HepG2 (cell line): Measurements from ENCODE around the gene JPT1. TPM values are rescaled to one million over a fixed set of nuclear protein-coding genes. Genes with fewer than 3 reads are reported as not detected.

Source experiments
- HOXA3 ChIP-seq: sonication (generic); formaldehyde crosslinking; IDR thresholded peaks from 2 replicates; pipeline ENCODE4 v1.5.0; 2020; ENCODE audit warnings: missing genetic modification reagents
- MIER2 ChIP-seq: IDR thresholded peaks from 2 replicates; pipeline ENCODE4 v1.6.1; 2016; ENCODE audit warnings: missing biosample characterization, missing genetic modification reagents
- MTF1 ChIP-seq: sonication (generic); formaldehyde crosslinking; IDR thresholded peaks from 2 replicates; pipeline ENCODE4 v1.5.0; 2020; ENCODE audit warnings: missing genetic modification reagents
- PCBP1 ChIP-seq: fragments of 200-400 bp; formaldehyde crosslinking; IDR thresholded peaks from 2 replicates; pipeline ENCODE4 v1.6.1; 2017; ENCODE audit warnings: mild to moderate bottlenecking, low read depth, low read length, borderline replicate concordance
- SIN3A ChIP-seq: IDR thresholded peaks from 2 replicates; pipeline ENCODE4 v1.6.1; 2011; ENCODE audit warnings: low read depth, mild to moderate bottlenecking, control low read depth, low read length, borderline replicate concordance
- ZMYM3 ChIP-seq: sonication (generic); formaldehyde crosslinking; IDR thresholded peaks from 2 replicates; pipeline ENCODE4 v1.5.1; 2020; ENCODE audit warnings: mild to moderate bottlenecking, missing genetic modification reagents
- ZNF382 ChIP-seq: sonication (generic); formaldehyde crosslinking; IDR thresholded peaks from 2 replicates; pipeline ENCODE4 v1.5.0; 2020; ENCODE audit warnings: missing genetic modification reagents, mild to moderate bottlenecking, borderline replicate concordance
- ZNF564 ChIP-seq: sonication (generic); formaldehyde crosslinking; IDR thresholded peaks from 2 replicates; pipeline ENCODE4 v1.8.1; 2023; ENCODE audit warnings: mild to moderate bottlenecking, missing genetic modification reagents
- ZNF644 ChIP-seq: IDR thresholded peaks from 2 replicates; pipeline ENCODE4 v1.6.1; 2016; ENCODE audit warnings: low read depth
- polyA plus RNA-seq, 8 experiments: library from polyadenylated mRNA; depleted of rRNA in 3 of 8; stranded (reverse) in 7 of 8; unstranded in 1 of 8; fragments of >200 nt; fragmentation: Illumina TruSeq in 4 of 8; extraction: Trizol in 4 of 8; gene quantifications; 2 replicates each; pipeline versions ENCODE4 v1.2.1 to v1.2.3, GENCODE V29; 2011 to 2016; ENCODE audit warnings: low read depth in 4 of 8, missing spikeins in 1 of 8, mixed read lengths in 1 of 8; ENCODE audit not compliant: insufficient read depth in 1 of 8
- total RNA-seq, 5 experiments: library from RNA; depleted of rRNA; stranded (reverse); fragments of >200 nt; fragmentation: Illumina TruSeq; extraction: Trizol; gene quantifications; 2 replicates each; pipeline ENCODE4 v1.2.3, GENCODE V29; 2016; ENCODE audit warnings: low read depth in 1 of 5
- TF ChIP-seq, protein P1 (sequence below): sonication (generic); formaldehyde crosslinking; IDR thresholded peaks from 2 replicates; pipeline ENCODE4 v1.4.0; 2020; ENCODE audit warnings: missing genetic modification reagents, borderline replicate concordance
- TF ChIP-seq, protein P2 (sequence below): sonication (generic); formaldehyde crosslinking; IDR thresholded peaks from 2 replicates; pipeline ENCODE4 v1.8.0; 2022; ENCODE audit warnings: missing genetic modification reagents, mild to moderate bottlenecking, borderline replicate concordance
- TF ChIP-seq, protein P3 (sequence below): sonication (generic); formaldehyde crosslinking; IDR thresholded peaks from 2 replicates; pipeline ENCODE4 v1.8.0; 2022; ENCODE audit warnings: mild to moderate bottlenecking, missing genetic modification reagents, borderline replicate concordance
- TF ChIP-seq, protein P4 (sequence below): IDR thresholded peaks from 2 replicates; pipeline ENCODE4 v1.6.1; 2012; ENCODE audit warnings: inconsistent platforms
- TF ChIP-seq, protein P5 (sequence below): sonication (generic); formaldehyde crosslinking; IDR thresholded peaks from 2 replicates; pipeline ENCODE4 v1.4.0; 2020; ENCODE audit warnings: missing genetic modification reagents, mild to moderate bottlenecking, borderline replicate concordance
- TF ChIP-seq, protein P6 (sequence below): sonication (generic); formaldehyde crosslinking; IDR thresholded peaks from 2 replicates; pipeline ENCODE4 v1.9.0; 2022; ENCODE audit warnings: low read depth, missing genetic modification reagents

JPT1 gene
- total and polyA plus RNA-seq, 2 of the 13 experiments (the other 11 are each of a cell fraction or from before 2014, with no cell fraction given), result 43.3 to 256 TPM

DNA sequence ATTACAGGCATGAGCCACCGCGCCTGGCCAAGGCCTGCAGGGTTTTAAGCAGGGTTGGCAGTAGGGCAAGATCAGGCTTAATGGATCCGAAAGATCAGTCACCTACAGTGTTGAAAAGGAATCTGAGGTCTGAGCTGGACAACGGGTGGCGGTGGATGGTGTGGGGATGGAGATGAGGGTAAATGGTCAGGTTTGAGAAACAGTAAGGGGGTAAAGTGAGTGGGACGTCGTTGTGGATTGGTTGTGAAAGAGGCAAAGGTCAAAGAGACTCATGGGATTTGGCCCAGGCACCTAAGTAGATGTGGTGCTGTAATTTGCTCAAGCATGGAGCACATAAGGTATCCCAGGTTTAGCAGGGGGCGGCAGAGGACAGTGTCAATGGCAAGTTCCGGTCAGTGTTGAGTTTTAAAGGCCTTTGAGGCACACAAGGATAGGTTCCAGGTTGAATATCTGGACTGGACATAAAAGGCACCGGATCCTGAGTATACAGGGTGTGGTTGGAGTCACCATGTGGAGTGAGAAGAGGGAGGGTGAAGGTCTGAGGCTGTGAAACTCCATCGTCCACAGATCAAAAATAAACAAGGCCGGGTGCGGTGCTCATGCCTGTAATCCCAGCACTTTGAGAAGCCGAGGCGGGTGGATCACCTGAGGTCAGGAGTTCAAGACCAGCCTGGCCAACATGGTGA is 67.7 kb downstream of the JPT1 start (continued):
- TF ChIP-seq MTF1 (CRISPR knock-in tag) (no peak), HOXA3 (CRISPR knock-in tag) (peak; percentile 57), ZNF382 (no peak), ZNF644 (CRISPR knock-in tag) (peak; percentile 91; the same call in 1 of the 2 replicates), ZMYM3 (CRISPR knock-in tag) (peak; percentile 66), ZNF564 (CRISPR knock-in tag) (0 out of 2 replicates have a peak, but pooled peaks have one; percentile 38), MIER2 (CRISPR knock-in tag) (no peak; the same call in 1 of the 2 replicates), PCBP1 (no peak), SIN3A (peak; percentile 64; the same call in 1 of the 2 replicates)
- TF ChIP-seq, protein P1, sequence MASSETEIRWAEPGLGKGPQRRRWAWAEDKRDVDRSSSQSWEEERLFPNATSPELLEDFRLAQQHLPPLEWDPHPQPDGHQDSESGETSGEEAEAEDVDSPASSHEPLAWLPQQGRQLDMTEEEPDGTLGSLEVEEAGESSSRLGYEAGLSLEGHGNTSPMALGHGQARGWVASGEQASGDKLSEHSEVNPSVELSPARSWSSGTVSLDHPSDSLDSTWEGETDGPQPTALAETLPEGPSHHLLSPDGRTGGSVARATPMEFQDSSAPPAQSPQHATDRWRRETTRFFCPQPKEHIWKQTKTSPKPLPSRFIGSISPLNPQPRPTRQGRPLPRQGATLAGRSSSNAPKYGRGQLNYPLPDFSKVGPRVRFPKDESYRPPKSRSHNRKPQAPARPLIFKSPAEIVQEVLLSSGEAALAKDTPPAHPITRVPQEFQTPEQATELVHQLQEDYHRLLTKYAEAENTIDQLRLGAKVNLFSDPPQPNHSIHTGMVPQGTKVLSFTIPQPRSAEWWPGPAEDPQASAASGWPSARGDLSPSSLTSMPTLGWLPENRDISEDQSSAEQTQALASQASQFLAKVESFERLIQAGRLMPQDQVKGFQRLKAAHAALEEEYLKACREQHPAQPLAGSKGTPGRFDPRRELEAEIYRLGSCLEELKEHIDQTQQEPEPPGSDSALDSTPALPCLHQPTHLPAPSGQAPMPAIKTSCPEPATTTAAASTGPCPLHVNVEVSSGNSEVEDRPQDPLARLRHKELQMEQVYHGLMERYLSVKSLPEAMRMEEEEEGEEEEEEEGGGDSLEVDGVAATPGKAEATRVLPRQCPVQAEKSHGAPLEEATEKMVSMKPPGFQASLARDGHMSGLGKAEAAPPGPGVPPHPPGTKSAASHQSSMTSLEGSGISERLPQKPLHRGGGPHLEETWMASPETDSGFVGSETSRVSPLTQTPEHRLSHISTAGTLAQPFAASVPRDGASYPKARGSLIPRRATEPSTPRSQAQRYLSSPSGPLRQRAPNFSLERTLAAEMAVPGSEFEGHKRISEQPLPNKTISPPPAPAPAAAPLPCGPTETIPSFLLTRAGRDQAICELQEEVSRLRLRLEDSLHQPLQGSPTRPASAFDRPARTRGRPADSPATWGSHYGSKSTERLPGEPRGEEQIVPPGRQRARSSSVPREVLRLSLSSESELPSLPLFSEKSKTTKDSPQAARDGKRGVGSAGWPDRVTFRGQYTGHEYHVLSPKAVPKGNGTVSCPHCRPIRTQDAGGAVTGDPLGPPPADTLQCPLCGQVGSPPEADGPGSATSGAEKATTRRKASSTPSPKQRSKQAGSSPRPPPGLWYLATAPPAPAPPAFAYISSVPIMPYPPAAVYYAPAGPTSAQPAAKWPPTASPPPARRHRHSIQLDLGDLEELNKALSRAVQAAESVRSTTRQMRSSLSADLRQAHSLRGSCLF, result no peak
- TF ChIP-seq, protein P2, sequence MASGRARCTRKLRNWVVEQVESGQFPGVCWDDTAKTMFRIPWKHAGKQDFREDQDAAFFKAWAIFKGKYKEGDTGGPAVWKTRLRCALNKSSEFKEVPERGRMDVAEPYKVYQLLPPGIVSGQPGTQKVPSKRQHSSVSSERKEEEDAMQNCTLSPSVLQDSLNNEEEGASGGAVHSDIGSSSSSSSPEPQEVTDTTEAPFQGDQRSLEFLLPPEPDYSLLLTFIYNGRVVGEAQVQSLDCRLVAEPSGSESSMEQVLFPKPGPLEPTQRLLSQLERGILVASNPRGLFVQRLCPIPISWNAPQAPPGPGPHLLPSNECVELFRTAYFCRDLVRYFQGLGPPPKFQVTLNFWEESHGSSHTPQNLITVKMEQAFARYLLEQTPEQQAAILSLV, result 0 out of 2 replicates have a peak, but pooled peaks have one; percentile 25
- TF ChIP-seq, protein P3, sequence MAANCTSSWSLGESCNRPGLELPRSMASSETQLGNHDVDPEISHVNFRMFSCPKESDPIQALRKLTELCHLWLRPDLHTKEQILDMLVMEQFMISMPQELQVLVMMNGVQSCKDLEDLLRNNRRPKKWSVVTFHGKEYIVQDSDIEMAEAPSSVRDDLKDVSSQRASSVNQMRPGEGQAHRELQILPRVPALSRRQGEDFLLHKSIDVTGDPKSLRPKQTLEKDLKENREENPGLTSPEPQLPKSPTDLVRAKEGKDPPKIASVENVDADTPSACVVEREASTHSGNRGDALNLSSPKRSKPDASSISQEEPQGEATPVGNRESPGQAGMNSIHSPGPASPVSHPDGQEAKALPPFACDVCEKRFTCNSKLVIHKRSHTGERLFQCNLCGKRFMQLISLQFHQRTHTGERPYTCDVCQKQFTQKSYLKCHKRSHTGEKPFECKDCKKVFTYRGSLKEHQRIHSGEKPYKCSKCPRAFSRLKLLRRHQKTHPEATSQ (CRISPR knock-in tag), result no peak
- TF ChIP-seq, protein P4, sequence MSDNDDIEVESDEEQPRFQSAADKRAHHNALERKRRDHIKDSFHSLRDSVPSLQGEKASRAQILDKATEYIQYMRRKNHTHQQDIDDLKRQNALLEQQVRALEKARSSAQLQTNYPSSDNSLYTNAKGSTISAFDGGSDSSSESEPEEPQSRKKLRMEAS, result peak; percentile 51
- TF ChIP-seq, protein P5, sequence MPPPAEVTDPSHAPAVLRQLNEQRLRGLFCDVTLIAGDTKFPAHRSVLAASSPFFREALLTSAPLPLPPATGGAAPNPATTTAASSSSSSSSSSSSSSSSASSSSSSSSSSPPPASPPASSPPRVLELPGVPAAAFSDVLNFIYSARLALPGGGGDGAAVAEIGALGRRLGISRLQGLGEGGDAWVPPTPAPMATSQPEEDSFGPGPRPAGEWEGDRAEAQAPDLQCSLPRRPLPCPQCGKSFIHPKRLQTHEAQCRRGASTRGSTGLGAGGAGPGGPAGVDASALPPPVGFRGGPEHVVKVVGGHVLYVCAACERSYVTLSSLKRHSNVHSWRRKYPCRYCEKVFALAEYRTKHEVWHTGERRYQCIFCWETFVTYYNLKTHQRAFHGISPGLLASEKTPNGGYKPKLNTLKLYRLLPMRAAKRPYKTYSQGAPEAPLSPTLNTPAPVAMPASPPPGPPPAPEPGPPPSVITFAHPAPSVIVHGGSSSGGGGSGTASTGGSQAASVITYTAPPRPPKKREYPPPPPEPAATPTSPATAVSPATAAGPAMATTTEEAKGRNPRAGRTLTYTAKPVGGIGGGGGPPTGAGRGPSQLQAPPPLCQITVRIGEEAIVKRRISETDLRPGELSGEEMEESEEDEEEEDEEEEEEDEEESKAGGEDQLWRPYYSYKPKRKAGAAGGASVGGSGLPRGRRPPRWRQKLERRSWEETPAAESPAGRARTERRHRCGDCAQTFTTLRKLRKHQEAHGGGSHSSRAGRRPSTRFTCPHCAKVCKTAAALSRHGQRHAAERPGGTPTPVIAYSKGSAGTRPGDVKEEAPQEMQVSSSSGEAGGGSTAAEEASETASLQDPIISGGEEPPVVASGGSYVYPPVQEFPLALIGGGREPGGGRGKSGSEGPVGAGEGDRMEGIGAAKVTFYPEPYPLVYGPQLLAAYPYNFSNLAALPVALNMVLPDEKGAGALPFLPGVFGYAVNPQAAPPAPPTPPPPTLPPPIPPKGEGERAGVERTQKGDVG (CRISPR knock-in tag), result peak; percentile 15; the same call in 1 of the 2 replicates
- TF ChIP-seq, protein P6, sequence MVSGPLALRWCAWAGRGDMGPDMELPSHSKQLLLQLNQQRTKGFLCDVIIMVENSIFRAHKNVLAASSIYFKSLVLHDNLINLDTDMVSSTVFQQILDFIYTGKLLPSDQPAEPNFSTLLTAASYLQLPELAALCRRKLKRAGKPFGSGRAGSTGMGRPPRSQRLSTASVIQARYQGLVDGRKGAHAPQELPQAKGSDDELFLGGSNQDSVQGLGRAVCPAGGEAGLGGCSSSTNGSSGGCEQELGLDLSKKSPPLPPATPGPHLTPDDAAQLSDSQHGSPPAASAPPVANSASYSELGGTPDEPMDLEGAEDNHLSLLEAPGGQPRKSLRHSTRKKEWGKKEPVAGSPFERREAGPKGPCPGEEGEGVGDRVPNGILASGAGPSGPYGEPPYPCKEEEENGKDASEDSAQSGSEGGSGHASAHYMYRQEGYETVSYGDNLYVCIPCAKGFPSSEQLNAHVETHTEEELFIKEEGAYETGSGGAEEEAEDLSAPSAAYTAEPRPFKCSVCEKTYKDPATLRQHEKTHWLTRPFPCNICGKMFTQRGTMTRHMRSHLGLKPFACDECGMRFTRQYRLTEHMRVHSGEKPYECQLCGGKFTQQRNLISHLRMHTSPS (CRISPR knock-in tag), result no peak
